ENCODE results near the gene SBK1.
A peak's percentile ranks its signal among the peaks of the same experiment; 100 is the strongest.
"Not testable (repeated sequence)": the region's sequence is repeated elsewhere in the genome, so short reads cannot be mapped to it uniquely, and the experiment has no call there.

Gene SBK1

DNA sequence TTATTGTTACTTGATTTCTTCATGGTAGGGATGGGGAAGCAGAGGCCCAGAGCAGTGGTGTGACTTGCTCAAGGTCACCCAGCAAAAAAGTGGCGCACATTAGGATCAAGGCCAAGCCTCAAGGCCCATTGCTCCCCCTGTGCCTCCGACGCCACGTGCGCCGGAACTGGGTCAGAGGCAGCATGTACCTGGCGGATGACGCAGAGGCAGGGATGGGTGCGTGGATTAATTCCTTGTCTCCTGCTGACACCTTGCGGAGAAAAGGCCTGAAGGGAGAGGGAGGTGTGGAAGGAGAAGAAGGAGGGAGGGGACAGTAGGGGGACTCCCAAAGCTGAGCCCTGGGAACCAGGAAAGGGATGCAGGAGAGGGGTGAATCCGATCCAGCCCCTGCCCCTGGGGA, 18.5 kb downstream of the SBK1 start:
- DNase-seq, result no peak

- DNase-seq, result no peak
Observed at GRCh38 chr16:28311413-28311812, 19.1 kb downstream of the SBK1 start.

- peak; percentile 31 for DNase-seq
Observed at GRCh38 chr16:28311913-28312312, 19.6 kb downstream of the SBK1 start.

GRCh38 chr16:28312327-28312726, 20.0 kb downstream of the SBK1 start:
- no peak for DNase-seq

GRCh38 chr16:28313587-28313986, 21.3 kb downstream of the SBK1 start:
- no peak for DNase-seq

GRCh38 chr16:28316054-28316453, 23.7 kb downstream of the SBK1 start:
- DNase-seq, result no peak

DNA sequence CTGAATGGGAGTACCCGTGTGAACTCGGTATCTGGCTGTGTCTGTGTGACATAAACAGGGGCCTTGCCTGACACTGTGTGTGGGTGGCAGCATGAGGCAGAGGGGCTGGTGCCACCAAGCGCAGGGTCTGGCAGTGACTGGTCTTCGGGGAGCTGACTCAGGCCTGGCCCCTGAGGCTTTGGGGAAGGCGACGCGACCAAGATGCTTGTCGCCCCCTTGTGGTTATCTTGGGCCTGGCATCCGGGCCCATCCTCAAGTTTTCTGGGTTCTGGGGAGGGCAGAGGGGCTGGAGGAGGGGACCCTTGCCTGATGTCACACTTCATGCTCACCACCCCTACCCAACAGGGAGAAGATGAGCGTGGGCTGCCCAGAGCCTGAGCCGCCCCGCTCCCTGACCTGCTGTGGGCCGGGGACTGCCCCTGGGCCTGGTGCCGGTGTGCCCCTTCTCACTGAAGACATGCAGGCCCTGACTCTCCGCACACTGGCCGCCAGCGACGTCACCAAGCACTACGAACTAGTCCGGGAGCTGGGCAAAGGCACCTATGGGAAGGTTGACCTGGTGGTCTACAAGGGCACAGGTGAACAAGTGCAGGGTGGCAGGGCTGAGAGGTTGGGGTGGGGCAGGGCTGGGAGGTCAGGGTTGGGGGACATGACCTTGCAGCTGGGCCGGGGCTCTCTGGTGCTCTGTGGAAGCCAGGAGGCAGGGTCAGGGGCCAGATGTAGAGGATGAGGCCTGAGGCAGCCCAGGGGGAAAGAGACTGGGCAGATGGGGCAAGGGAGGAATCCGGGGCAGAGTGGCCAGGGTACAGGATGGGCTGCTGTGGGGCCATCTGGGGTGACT, 24.9 kb downstream of the SBK1 start:
- peak; percentile 77 for DNase-seq

GRCh38 chr16:28318042-28318744, 25.9 kb downstream of the SBK1 start:
- no peak for DNase-seq

GRCh38 chr16:28319476-28320022, 27.2 kb downstream of the SBK1 start:
- DNase-seq, result no peak

- no peak for DNase-seq
Observed at GRCh38 chr16:28320023-28320561, 27.8 kb downstream of the SBK1 start.

DNA sequence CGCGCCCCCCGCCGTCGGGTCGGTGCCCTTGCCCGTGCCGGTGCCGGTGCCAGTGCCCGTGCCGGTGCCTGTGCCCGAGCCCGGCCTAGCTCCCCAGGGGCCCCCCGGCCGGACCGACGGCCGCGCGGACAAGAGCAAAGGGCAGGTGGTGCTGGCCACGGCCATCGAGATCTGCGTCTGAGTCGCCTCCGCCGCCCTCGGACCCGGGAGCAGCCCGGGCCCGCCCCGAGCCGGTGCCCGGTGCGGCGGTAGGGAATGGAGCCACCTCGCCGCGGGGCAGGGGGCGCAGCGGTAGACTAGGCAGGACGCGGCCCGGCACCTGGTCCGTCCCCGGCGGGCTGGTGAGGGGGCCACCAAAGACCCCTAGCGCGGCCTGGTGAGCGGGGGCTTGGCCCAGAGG, 28.4 kb downstream of the SBK1 start:
- DNase-seq, result no peak

GRCh38 chr16:28321700-28322411, 29.5 kb downstream of the SBK1 start:
- DNase-seq, result peak; percentile 41

GRCh38 chr16:28324235-28324886, 32.0 kb downstream of the SBK1 start:
- DNase-seq, result no peak

GRCh38 chr16:28324887-28325279, 32.6 kb downstream of the SBK1 start:
- DNase-seq, result no peak

GRCh38 chr16:28326881-28327610, 34.7 kb downstream of the SBK1 start:
- DNase-seq, result peak; percentile 62

DNA sequence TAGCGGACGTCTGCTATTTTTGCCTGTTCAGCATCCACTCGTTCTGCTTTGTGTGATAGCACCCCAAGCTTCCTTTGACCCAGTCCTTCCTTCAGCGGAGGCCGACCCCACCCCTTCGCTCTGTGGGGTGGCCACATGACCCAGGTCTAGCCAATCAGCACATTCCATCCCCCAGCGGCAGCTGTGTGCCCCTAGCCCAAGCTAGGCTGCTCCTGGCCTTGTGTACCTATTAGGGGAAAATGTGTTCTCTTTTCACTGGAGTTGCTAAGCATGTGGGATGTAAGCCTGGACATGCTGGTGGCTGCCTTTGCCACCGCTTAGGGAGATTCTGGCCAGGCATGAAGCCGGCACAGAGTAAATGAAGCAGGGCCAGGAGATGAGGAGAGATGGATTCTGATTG, 37.9 kb downstream of the SBK1 start:
- DNase-seq, result not testable (repeated sequence)

GRCh38 chr16:28330981-28331380, 38.7 kb downstream of the SBK1 start:
- not testable (repeated sequence) for DNase-seq

DNA sequence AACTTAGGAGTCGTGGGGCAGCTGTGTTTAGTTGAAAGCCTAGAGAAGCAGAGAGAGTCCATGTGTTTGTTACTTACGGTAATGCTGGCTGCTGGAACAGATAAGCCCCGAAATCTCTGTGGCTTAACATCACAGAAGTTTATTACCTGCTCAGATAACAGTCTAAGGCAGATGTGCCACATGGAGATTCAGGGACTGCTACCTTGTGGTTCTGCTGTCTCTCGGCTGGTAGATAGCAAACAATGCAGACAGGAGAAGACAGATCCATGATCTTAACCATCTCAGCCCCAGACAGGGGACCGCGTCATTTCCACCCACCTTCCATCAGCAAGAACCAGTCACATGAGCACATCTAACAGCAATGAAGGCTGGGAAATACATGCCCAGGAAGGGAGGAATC, 40.3 kb downstream of the SBK1 start:
- not testable (repeated sequence) for DNase-seq

GRCh38 chr16:28335678-28336077, 43.4 kb downstream of the SBK1 start:
- DNase-seq, result not testable (repeated sequence)

DNA sequence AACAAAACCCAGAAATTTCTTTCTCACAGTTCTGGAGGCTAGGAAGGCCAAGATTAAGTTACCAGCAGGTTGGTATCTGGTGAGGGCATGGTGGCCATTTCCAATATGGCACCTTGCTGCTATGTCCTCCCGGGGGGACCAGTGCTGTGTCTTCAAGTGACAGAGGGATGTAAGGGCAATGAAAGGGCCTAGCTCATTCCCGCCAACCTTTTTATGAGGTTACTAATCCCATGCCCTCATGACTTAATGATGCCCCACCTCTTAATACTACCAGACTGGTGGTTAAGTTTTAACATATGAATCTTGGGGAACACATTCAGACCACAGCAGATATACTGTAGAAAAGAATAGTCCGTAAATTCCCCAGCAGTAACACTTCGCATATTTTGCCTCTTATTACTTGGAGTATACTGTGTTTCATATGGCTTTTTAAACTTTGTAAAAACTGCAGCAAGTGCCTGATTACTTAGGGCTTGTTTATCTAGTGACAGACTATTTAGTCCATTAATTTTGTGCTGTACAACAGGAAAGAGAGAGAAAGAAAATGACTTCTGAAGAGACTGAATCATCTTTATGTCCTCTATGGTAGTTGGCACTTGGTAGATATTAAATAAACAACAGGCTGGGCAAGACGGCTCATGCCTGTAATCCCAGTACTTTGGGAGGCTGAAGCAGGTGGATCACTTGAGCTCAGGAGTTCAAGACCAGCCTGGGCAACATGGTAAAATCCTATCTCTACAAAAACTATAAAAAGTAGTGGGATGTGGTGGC, 44.8 kb downstream of the SBK1 start:
- not testable (repeated sequence) for DNase-seq

DNA sequence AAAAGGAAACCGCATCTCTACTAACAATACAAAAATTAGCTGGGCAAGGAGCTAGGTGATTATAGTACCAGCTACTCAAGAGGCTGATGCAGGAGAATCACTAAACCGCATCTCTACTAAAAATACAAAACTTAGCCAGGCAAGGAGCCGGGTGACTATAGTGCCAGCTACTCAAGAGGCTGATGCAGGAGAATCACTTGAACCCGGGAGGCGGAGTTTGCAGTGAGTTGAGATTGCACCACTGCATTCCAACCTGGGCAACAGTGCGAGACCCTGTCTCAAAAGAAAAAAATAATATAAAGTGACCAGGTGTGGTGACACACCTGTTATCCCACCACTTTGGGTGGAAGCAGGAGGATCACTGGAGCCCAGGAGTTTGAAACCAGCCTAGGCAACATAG, 45.9 kb downstream of the SBK1 start:
- not testable (repeated sequence) for DNase-seq
